HEK293 (cell line): ENCODE results near the gene BDH1.
"Not testable (repeated sequence)": the region's sequence is repeated elsewhere in the genome, so short reads cannot be mapped to it uniquely, and the experiment has no call there.

ENCODE experiments used
- CTCF ChIA-PET: fragments of 350-600 bp; formaldehyde crosslinking; extraction: SDS; loops from one replicate; lab custom pipeline; 2021; ENCODE audit warnings: antibody characterized with exemption; lab: Yijun Ruan, JAX
- POLR2A ChIA-PET: fragments of 300-600 bp; formaldehyde crosslinking; extraction: SDS; loops from one replicate; lab custom pipeline; 2020; ENCODE audit warnings: antibody characterized with exemption, inconsistent platforms; lab: Yijun Ruan, JAX
- H3K27ac ChIP-seq: fragments of 200-500 bp; sonication (Bioruptor generic); 2 replicates; pipeline ENCODE4 v1.5.1; 2014; ENCODE audit warnings: low read depth, low read length, control low read depth, inconsistent platforms; ENCODE audit errors: extremely low read depth
- H3K36me3 ChIP-seq, 2 experiments: fragments of 200-500 bp in 1 of 2; sonication (Bioruptor generic) in 1 of 2; 1 replicate in 1 of 2; 2 replicates in 1 of 2; pipeline ENCODE4 v1.5.1; 2014 to 2017; ENCODE audit warnings: inconsistent platforms in 2 of 2, low read length in 2 of 2; ENCODE audit not compliant: control insufficient read depth in 2 of 2, insufficient read depth in 1 of 2
- H3K4me1 ChIP-seq: fragments of 200-500 bp; sonication (Bioruptor generic); 2 replicates; pipeline ENCODE4 v1.5.1; 2014; ENCODE audit warnings: mild to moderate bottlenecking, low read length, inconsistent platforms; ENCODE audit not compliant: control insufficient read depth, insufficient read depth
- H3K4me3 ChIP-seq: 2 replicates; pipeline ENCODE4 v1.5.1; 2011; ENCODE audit warnings: low read depth, mild to moderate bottlenecking, control low read depth, low read length, moderate library complexity
- H3K9me3 ChIP-seq: fragments of 200-500 bp; sonication (Bioruptor generic); 2 replicates; pipeline ENCODE4 v1.5.1; 2014; ENCODE audit warnings: low read depth, low read length, inconsistent platforms; ENCODE audit not compliant: control insufficient read depth, insufficient read depth
- HOXD13 ChIP-seq: sonication (generic); formaldehyde crosslinking; IDR thresholded peaks from 2 replicates; pipeline ENCODE4 v1.8.0; 2022; ENCODE audit warnings: missing genetic modification reagents, borderline replicate concordance
- MYNN ChIP-seq: fragments of 450-650 bp; formaldehyde crosslinking; IDR thresholded peaks from 2 replicates; pipeline ENCODE4 v1.5.1; 2016; ENCODE audit warnings: missing biosample characterization, missing genetic modification characterization, borderline replicate concordance
- ZNF239 ChIP-seq: fragments of 450-650 bp; formaldehyde crosslinking; IDR thresholded peaks from 2 replicates; pipeline ENCODE4 v1.5.1; 2016; ENCODE audit warnings: missing biosample characterization, missing genetic modification characterization
- ZNF341 ChIP-seq: fragments of 450-650 bp; formaldehyde crosslinking; IDR thresholded peaks from 2 replicates; pipeline ENCODE4; 2016; ENCODE audit warnings: low read depth, missing biosample characterization, missing genetic modification characterization
- ZNF354C ChIP-seq: fragments of 450-650 bp; formaldehyde crosslinking; IDR thresholded peaks from 2 replicates; pipeline ENCODE4 v1.5.1; 2016; ENCODE audit warnings: missing biosample characterization, missing genetic modification characterization, low read depth, borderline replicate concordance
- ZNF433 ChIP-seq: fragments of 450-650 bp; formaldehyde crosslinking; IDR thresholded peaks from 2 replicates; pipeline ENCODE4 v1.5.1; 2016; ENCODE audit warnings: missing biosample characterization, missing genetic modification characterization, low read depth
- ZNF549 ChIP-seq: fragments of 450-650 bp; IDR thresholded peaks from 2 replicates; pipeline ENCODE4 v1.5.1; 2018; ENCODE audit warnings: missing biosample characterization, missing genetic modification characterization, mild to moderate bottlenecking, inconsistent platforms, moderate library complexity
- ZNF571 ChIP-seq: fragments of 450-650 bp; formaldehyde crosslinking; IDR thresholded peaks from 2 replicates; pipeline ENCODE4 v1.5.0; 2017; ENCODE audit warnings: missing biosample characterization, missing genetic modification characterization
- ZNF623 ChIP-seq: fragments of 450-650 bp; formaldehyde crosslinking; IDR thresholded peaks from 2 replicates; pipeline ENCODE4 v1.5.1; 2016; ENCODE audit warnings: missing biosample characterization, missing genetic modification characterization
- ZNF629 ChIP-seq: fragments of 450-650 bp; formaldehyde crosslinking; IDR thresholded peaks from 2 replicates; pipeline ENCODE4 v1.5.1; 2017; ENCODE audit warnings: missing biosample characterization, missing genetic modification characterization
- ZNF677 ChIP-seq: fragments of 450-650 bp; IDR thresholded peaks from 2 replicates; pipeline ENCODE4 v1.5.0; 2018; ENCODE audit warnings: missing biosample characterization, mild to moderate bottlenecking, missing genetic modification characterization, moderate library complexity
- ZNF701 ChIP-seq: fragments of 450-650 bp; formaldehyde crosslinking; IDR thresholded peaks from 2 replicates; pipeline ENCODE4 v1.5.1; 2016; ENCODE audit warnings: missing biosample characterization, missing genetic modification characterization
- ZNF747 ChIP-seq: fragments of 450-650 bp; formaldehyde crosslinking; IDR thresholded peaks from 2 replicates; pipeline ENCODE4 v1.5.1; 2016; ENCODE audit warnings: missing biosample characterization, missing genetic modification characterization
- ZNF792 ChIP-seq: fragments of 450-650 bp; formaldehyde crosslinking; IDR thresholded peaks from 2 replicates; pipeline ENCODE4 v1.5.1; 2016; ENCODE audit warnings: missing biosample characterization, missing genetic modification characterization
- TF ChIP-seq, protein P1 (sequence below): fragments of 450-650 bp; formaldehyde crosslinking; IDR thresholded peaks from 2 replicates; pipeline ENCODE4 v1.5.1; 2016; ENCODE audit warnings: missing biosample characterization, missing genetic modification characterization, borderline replicate concordance
- TF ChIP-seq, protein P2 (sequence below): fragments of 450-650 bp; formaldehyde crosslinking; IDR thresholded peaks from 2 replicates; pipeline ENCODE4; 2016; ENCODE audit warnings: missing biosample characterization, missing genetic modification characterization
- TF ChIP-seq, protein P3 (sequence below): fragments of 450-650 bp; formaldehyde crosslinking; IDR thresholded peaks from 2 replicates; pipeline ENCODE4 v1.5.1; 2016; ENCODE audit warnings: missing biosample characterization, missing genetic modification characterization
- TF ChIP-seq, protein P4 (sequence below): fragments of 450-650 bp; formaldehyde crosslinking; IDR thresholded peaks from 2 replicates; pipeline ENCODE4 v1.5.1; 2016; ENCODE audit warnings: missing biosample characterization, missing genetic modification characterization

Gene BDH1, protein sequence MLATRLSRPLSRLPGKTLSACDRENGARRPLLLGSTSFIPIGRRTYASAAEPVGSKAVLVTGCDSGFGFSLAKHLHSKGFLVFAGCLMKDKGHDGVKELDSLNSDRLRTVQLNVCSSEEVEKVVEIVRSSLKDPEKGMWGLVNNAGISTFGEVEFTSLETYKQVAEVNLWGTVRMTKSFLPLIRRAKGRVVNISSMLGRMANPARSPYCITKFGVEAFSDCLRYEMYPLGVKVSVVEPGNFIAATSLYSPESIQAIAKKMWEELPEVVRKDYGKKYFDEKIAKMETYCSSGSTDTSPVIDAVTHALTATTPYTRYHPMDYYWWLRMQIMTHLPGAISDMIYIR

DNA sequence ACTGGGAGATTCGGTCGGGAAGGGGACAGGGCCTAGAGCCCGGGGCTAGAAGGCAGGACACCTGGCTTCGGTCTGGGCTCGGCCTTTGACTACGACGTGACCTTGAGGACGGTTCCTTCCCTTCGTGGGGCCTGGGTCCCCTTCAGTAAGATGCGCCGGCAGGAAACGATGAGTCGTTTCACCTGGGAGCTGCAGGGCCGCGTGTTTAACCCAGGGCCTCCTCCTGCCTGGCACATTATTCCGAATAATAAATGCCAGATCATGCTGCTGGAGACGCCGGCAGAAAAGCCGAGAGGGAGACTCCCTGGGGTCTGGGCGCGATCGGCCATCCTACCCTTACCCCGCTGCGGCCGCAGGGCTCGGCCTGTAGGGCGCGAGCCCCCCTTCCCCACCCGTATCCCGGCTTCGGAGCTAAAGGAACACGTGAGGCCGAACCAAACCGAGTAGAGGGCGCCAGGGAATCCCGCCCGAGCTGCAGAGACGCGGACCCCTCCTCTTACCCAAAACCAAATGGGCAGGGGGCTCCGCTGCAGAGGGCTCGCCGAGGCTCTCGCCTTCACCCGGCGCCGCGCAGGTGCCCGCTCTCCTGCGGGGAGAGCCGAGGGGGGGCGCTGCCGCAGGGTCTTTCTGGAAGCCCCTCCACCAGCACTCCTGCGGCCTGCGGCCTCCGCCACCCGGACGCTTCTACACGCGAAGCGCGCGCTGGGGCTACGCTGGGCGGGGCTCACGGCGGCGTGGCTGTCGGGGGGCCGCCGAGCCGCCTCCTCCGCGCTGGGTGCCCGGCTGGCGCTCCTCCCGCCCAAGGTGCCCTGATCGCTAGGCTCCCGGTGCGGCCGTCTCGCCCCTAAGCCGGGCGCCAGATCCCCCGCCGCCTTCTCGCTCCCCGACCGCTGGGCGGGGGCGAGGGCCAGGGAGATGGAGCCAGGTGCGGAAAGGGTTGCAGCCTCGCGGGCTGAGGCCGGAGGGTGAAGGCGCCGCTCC, at the start of gene BDH1:
TSS of gene BDH1 (minus strand) at position 688 of the 981 bp plus-strand sequence. CDS start 9,525 bp downstream, outside the sequence.
- H3K9me3 ChIP-seq: no peaks in the 10 kb centered on the region
- TF ChIP-seq ZNF571 (tag by site-specific recombination): no peak
- TF ChIP-seq ZNF341 (tag by site-specific recombination): 0 out of 2 replicates have a peak, but pooled peaks have one; percentile 8
- POLR2A ChIA-PET: no interaction called here
- CTCF ChIA-PET: interaction anchor here (0.5 kb wide), 1 partner anchor 99 kb away, joined by 3 read pairs; no protein-coding TSS in a partner anchor
- H3K27ac ChIP-seq: peak within 1 kb of the TSS; percentile 41; the same call in 1 of the 2 replicates
- H3K36me3 ChIP-seq: no peaks in the 10 kb centered on the region
- H3K4me1 ChIP-seq: no peaks in the 10 kb centered on the region
- H3K4me3 ChIP-seq: peak within 1 kb of the TSS; percentile 62

DNA sequence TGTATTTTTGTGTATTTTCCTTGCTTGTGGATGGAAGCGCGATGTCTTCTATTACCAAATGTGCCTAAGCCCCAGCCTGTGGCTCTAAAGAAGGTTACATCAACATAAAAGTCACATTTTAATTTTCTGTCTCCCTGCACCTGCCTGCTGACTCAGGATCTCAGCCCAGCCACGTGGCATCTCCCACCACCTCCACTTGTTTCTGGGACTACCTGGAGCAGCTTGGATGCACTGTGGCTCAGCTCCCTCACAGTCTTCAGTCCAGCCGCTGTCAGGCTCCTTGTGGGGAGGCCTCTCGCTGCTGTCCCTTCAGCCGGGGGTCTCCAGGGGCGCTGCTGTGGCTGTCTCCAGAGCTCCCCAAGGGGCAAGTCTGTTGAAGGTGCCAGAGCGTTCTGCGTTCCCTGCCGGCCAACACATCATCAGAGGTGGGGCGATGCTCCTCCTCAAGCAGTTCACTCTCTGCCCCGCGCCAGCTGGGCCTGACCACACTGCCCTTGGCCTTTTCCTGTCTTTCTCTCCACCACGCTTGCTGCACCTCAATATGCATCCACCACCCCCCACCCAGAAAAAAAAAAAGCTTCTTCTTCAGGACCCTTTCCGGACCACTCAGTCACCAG, 47.7 kb upstream of the BDH1 start:
- Histone ChIP-seq H3K27ac (no peak overlapping the region), H3K9me3 (no peaks in the 10 kb centered on the region), H3K4me1 (no peaks in the 10 kb centered on the region), H3K4me3 (no peak overlapping the region), H3K36me3 (peaks cover 0 to 34% of the 10 kb centered on the region in 2 experiments; a peak in 1 of 3 replicates)
- ChIA-PET POLR2A (no interaction called here), CTCF (no interaction called here)
- TF ChIP-seq, protein P1, sequence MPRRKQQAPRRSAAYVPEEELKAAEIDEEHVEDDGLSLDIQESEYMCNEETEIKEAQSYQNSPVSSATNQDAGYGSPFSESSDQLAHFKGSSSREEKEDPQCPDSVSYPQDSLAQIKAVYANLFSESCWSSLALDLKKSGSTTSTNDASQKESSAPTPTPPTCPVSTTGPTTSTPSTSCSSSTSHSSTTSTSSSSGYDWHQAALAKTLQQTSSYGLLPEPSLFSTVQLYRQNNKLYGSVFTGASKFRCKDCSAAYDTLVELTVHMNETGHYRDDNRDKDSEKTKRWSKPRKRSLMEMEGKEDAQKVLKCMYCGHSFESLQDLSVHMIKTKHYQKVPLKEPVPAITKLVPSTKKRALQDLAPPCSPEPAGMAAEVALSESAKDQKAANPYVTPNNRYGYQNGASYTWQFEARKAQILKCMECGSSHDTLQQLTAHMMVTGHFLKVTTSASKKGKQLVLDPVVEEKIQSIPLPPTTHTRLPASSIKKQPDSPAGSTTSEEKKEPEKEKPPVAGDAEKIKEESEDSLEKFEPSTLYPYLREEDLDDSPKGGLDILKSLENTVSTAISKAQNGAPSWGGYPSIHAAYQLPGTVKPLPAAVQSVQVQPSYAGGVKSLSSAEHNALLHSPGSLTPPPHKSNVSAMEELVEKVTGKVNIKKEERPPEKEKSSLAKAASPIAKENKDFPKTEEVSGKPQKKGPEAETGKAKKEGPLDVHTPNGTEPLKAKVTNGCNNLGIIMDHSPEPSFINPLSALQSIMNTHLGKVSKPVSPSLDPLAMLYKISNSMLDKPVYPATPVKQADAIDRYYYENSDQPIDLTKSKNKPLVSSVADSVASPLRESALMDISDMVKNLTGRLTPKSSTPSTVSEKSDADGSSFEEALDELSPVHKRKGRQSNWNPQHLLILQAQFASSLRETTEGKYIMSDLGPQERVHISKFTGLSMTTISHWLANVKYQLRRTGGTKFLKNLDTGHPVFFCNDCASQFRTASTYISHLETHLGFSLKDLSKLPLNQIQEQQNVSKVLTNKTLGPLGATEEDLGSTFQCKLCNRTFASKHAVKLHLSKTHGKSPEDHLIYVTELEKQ (tag by site-specific recombination): no peak
- TF ChIP-seq ZNF354C: no peak
- no peak for TF ChIP-seq ZNF549 (tag by site-specific recombination)
- TF ChIP-seq ZNF623 (tag by site-specific recombination): no peak
- TF ChIP-seq MYNN (tag by site-specific recombination): no peak
- TF ChIP-seq, protein P2, sequence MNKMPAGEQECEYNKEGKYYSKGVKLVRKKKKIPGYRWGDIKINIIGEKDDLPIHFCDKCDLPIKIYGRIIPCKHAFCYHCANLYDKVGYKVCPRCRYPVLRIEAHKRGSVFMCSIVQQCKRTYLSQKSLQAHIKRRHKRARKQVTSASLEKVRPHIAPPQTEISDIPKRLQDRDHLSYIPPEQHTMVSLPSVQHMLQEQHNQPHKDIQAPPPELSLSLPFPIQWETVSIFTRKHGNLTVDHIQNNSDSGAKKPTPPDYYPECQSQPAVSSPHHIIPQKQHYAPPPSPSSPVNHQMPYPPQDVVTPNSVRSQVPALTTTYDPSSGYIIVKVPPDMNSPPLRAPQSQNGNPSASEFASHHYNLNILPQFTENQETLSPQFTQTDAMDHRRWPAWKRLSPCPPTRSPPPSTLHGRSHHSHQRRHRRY: no peak
- no peak for TF ChIP-seq ZNF677 (tag by site-specific recombination)
- TF ChIP-seq, protein P3, sequence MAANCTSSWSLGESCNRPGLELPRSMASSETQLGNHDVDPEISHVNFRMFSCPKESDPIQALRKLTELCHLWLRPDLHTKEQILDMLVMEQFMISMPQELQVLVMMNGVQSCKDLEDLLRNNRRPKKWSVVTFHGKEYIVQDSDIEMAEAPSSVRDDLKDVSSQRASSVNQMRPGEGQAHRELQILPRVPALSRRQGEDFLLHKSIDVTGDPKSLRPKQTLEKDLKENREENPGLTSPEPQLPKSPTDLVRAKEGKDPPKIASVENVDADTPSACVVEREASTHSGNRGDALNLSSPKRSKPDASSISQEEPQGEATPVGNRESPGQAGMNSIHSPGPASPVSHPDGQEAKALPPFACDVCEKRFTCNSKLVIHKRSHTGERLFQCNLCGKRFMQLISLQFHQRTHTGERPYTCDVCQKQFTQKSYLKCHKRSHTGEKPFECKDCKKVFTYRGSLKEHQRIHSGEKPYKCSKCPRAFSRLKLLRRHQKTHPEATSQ (tag by site-specific recombination): no peak
- TF ChIP-seq ZNF239 (tag by site-specific recombination): no peak
- TF ChIP-seq ZNF747 (tag by site-specific recombination): no peak
- TF ChIP-seq ZNF629 (tag by site-specific recombination): no peak
- TF ChIP-seq, protein P4, sequence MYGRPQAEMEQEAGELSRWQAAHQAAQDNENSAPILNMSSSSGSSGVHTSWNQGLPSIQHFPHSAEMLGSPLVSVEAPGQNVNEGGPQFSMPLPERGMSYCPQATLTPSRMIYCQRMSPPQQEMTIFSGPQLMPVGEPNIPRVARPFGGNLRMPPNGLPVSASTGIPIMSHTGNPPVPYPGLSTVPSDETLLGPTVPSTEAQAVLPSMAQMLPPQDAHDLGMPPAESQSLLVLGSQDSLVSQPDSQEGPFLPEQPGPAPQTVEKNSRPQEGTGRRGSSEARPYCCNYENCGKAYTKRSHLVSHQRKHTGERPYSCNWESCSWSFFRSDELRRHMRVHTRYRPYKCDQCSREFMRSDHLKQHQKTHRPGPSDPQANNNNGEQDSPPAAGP: no peak
- no peak for TF ChIP-seq ZNF792
- no peak for TF ChIP-seq ZNF433 (tag by site-specific recombination)
- TF ChIP-seq ZNF701: no peak
- no peak for TF ChIP-seq HOXD13

DNA sequence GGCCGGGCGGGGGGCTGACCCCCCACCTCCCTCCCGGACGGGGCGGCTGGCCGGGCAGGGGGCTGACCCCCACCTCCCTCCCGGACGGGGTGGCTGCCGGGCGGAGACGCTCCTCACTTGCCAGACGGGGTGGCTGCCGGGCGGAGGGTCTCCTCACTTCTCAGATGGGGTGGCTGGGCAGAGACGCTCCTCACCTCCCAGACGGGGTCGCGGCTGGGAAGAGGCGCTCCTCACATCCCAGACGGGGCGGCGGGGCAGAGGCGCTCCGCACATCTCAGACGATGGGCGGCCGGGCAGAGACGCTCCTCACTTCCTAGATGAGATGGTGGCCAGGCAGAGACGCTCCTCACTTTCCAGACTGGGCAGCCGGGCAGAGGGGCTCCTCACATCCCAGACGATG, 46.6 kb upstream of the BDH1 start:
- H3K9me3 ChIP-seq, POLR2A ChIA-PET, H3K27ac ChIP-seq, H3K4me1 ChIP-seq, H3K4me3 ChIP-seq, CTCF ChIA-PET: not testable (repeated sequence)
- H3K36me3 ChIP-seq: peaks cover 0 to 23% of the 10 kb centered on the region in 2 experiments; a peak in 1 of 3 replicates

DNA sequence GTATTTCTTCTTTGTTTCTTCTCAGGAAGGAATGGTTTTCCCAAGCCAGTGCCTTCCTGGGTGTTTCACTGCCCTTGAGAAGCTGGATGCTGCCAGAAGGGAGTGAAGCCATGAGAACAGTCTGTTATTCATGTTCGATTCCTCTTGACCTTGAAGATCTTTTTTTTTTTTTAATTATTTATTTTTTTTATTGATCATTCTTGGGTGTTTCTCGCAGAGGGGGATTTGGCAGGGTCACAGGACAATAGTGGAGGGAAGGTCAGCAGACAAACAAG, 45.7 kb upstream of the BDH1 start:
- CTCF ChIA-PET, H3K27ac ChIP-seq, POLR2A ChIA-PET, H3K9me3 ChIP-seq, H3K4me1 ChIP-seq, H3K4me3 ChIP-seq: not testable (repeated sequence)
- H3K36me3 ChIP-seq: peaks cover 0 to 15% of the 10 kb centered on the region in 2 experiments; a peak in 1 of 3 replicates
